Measurements from ENCODE around the gene SYNE1.

The SYNE1 gene

GRCh38 chr6:152277826-152278329 is 359.3 kb downstream of the SYNE1 start:
- Mint-ChIP-seq H3K4me3 (peak overlapping the region; percentile 57), H3K27me3 (no peaks in the 10 kb centered on the region), H3K9me3 (no peaks in the 10 kb centered on the region), H3K4me1 (peaks cover 14% of the 10 kb centered on the region), H3K27ac (ENCODE audit: low read depth) (peak overlapping the region; percentile 92), H3K36me3 (ENCODE audit: insufficient read depth) (peaks cover 50% of the 10 kb centered on the region)
- ATAC-seq (replicated peaks; ENCODE audit: extremely low read depth, poor library complexity, severe bottlenecking) (peak; percentile 43), DNase-seq (ENCODE audit: low spot score in 2 of 2) (no peak)

DNA sequence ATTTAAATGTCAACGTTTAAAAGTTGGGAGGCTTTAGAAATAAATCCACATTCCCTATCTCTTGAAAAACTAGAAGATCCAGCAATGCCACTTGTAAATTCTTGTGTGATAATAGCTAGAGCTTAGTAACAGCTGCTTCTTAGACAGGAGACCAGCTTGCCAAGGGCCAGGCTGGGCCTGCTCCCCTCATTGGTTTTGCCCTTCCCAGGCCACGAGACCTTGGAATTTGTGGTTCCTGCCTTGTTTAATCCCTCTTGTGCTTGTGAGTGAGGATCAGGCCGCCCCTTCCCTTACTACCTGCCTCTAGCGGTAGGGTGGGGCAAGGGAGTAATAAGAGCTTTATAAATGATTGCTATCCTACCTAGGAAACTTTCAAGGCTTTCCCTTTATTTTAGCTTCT is 363.5 kb downstream of the SYNE1 start:
- H3K27me3 Mint-ChIP-seq, result no peaks in the 10 kb centered on the region
- peaks cover 9% of the 10 kb centered on the region for H3K4me1 Mint-ChIP-seq
- H3K36me3 Mint-ChIP-seq (ENCODE audit: insufficient read depth), result peaks cover 57% of the 10 kb centered on the region
- H3K4me3 Mint-ChIP-seq, result no peak overlapping the region
- H3K9me3 Mint-ChIP-seq, result no peaks in the 10 kb centered on the region
- H3K27ac Mint-ChIP-seq (ENCODE audit: low read depth), result no peak overlapping the region
- DNase-seq (ENCODE audit: low spot score in 2 of 2) (no peak), ATAC-seq (replicated peaks; ENCODE audit: extremely low read depth, poor library complexity, severe bottlenecking) (no peak)

GRCh38 chr6:152273002-152273401 is 364.2 kb downstream of the SYNE1 start:
- ATAC-seq (replicated peaks; ENCODE audit: extremely low read depth, poor library complexity, severe bottlenecking) (no peak), DNase-seq (ENCODE audit: low spot score in 2 of 2) (no peak)
- Mint-ChIP-seq H3K4me1 (peaks cover 6% of the 10 kb centered on the region), H3K4me3 (no peak overlapping the region), H3K27ac (ENCODE audit: low read depth) (no peak overlapping the region), H3K9me3 (no peaks in the 10 kb centered on the region), H3K27me3 (no peaks in the 10 kb centered on the region), H3K36me3 (ENCODE audit: insufficient read depth) (peaks cover 58% of the 10 kb centered on the region)

DNA sequence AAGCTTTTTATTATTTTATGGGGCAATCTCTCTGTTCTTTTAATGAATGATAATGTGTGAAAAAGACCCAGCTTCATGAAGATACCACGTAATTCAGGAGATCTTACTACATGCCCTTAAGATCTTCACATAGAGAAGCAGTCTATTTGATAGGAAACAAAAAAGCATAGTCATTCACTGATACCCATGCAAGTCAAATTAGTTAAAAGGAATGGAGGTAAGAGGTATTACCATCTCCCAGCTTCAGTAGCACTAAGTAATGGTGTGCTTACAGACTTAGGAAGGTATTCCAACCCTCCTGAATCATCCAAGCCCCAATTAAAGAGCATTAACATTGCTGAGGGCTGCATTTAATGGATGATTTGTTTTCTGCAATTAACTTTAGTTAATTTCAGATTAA is 364.7 kb downstream of the SYNE1 start:
- Mint-ChIP-seq H3K27me3 (no peaks in the 10 kb centered on the region), H3K4me1 (peaks cover under 1% of the 10 kb centered on the region), H3K36me3 (ENCODE audit: insufficient read depth) (peaks cover 58% of the 10 kb centered on the region), H3K4me3 (no peak overlapping the region), H3K9me3 (no peaks in the 10 kb centered on the region), H3K27ac (ENCODE audit: low read depth) (no peak overlapping the region)
- ATAC-seq (replicated peaks; ENCODE audit: extremely low read depth, poor library complexity, severe bottlenecking), result no peak
- DNase-seq (ENCODE audit: low spot score in 2 of 2), result no peak

DNA sequence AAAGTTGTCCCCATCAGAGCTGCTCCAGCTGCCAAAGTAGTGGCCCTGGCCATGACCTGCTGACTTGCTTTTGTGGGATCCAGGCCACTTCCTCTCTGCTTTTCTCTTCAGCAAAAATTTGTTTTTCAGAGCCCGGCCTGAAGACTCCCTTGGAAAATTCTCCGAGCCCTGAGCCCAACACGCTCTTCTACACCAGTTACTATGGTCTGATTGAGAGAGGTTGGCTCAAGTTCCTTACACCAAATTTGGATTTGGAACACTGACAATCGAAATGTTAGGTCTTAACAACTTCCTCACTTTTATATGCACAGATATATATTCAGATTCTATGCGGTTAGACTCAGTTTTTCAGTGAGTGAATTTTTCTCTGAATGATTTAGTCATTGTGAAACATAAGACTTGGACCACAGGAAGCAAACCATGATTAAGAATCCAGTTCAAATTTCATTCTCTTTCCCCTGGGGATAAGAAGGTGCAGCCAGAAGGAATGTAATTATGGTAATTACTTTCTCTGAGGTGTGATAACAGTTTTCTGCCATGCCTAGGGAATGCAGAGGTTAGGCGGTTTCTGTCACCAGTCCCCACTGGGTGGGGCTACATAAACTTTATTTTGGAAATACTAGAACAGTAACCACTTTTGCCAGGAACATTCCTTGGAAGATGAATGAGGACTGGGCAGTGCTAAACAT is 365.2 kb downstream of the SYNE1 start:
- Mint-ChIP-seq H3K27me3 (no peaks in the 10 kb centered on the region), H3K9me3 (no peaks in the 10 kb centered on the region), H3K4me1 (no peaks in the 10 kb centered on the region), H3K27ac (ENCODE audit: low read depth) (no peak overlapping the region), H3K36me3 (ENCODE audit: insufficient read depth) (peaks cover 58% of the 10 kb centered on the region), H3K4me3 (no peak overlapping the region)
- DNase-seq (ENCODE audit: low spot score in 2 of 2) (no peak), ATAC-seq (replicated peaks; ENCODE audit: extremely low read depth, poor library complexity, severe bottlenecking) (no peak)

DNA sequence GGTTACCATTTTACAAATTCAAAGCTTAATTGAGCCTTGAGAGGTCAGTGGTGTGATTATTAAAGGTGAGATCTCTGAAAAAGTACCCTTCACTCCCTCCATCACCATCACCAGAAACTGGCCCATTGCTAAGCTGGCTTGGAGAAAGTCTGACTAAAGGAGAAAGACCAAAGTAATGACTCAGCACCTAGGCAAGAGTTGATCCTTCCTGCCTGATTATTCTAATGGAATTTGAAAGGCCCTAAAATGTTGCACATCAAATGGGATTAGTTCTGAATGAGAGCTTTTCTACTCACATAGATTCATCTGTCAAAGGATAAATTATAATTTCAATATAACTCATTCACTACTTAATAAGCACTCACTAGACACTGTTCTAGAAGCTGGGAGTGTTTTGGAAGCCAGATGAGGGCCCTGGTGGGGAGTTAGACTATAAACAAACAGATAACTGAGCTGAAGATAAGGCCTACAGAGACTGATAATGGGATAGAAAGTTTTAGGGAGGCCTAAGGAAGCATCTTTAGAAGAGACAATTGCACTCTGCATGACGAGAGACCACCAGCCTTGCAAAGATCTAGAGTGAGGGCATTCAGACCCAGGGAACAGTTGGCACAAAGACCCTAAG is 366.7 kb downstream of the SYNE1 start:
- H3K4me1 Mint-ChIP-seq, result no peaks in the 10 kb centered on the region
- H3K4me3 Mint-ChIP-seq, result no peak overlapping the region
- H3K36me3 Mint-ChIP-seq (ENCODE audit: insufficient read depth), result peaks cover 46% of the 10 kb centered on the region
- no peaks in the 10 kb centered on the region for H3K9me3 Mint-ChIP-seq
- ATAC-seq (replicated peaks; ENCODE audit: extremely low read depth, poor library complexity, severe bottlenecking) (no peak), DNase-seq (ENCODE audit: low spot score in 2 of 2) (no peak)
- no peaks in the 10 kb centered on the region for H3K27me3 Mint-ChIP-seq
- H3K27ac Mint-ChIP-seq (ENCODE audit: low read depth), result no peak overlapping the region

- Mint-ChIP-seq H3K27ac (ENCODE audit: low read depth) (no peak overlapping the region), H3K4me1 (no peaks in the 10 kb centered on the region), H3K9me3 (no peaks in the 10 kb centered on the region), H3K4me3 (no peak overlapping the region), H3K27me3 (no peaks in the 10 kb centered on the region), H3K36me3 (ENCODE audit: insufficient read depth) (peaks cover 46% of the 10 kb centered on the region)
- no peak for DNase-seq (ENCODE audit: low spot score in 2 of 2)
- no peak for ATAC-seq (replicated peaks; ENCODE audit: extremely low read depth, poor library complexity, severe bottlenecking)
These were observed 368.2 kb downstream of the SYNE1 start for GRCh38 chr6:152268846-152269442.

DNA sequence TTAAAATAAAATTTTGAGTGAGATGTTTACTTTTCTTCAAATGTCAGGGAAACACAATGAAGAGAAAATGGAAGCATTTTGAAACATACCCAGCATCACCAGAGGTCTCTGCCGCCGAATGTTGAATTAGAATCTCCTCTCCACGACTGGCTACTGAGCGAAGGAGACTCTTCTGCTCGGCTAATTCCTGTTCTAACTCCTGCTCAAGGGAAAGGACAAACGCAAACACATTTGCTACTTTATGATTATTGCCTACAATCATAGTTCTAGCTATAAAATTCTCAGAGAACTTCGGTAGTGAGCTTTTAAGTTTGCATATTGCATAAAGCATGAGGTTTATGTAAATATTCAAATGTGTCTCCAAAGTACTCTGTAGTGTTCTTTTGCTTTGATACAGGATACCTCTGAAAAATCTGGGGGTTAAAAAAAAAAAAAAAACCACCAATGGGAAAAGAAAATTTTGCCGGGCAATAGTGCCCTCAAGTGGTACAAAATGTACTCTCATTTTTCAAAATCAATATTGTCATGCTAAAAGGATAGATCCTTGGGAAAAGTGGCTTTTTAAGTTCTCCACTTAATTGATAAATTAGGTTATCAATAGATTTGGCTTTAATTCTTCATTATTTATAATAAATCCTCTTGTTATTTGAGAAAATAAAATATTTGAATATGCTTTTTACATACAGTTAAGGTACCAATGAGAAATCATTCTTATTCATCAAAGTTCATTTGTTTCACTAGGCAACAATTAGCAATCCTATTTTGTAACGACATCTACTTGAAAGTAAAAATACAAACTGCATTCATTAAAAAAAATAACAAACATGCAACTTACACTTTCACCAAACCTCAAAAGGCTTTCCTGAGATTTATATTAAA is 369.0 kb downstream of the SYNE1 start:
- DNase-seq (ENCODE audit: low spot score in 2 of 2), result no peak
- no peak overlapping the region for H3K27ac Mint-ChIP-seq (ENCODE audit: low read depth)
- H3K36me3 Mint-ChIP-seq (ENCODE audit: insufficient read depth), result peaks cover 47% of the 10 kb centered on the region
- no peak for ATAC-seq (replicated peaks; ENCODE audit: extremely low read depth, poor library complexity, severe bottlenecking)
- H3K9me3 Mint-ChIP-seq, result peaks cover under 1% of the 10 kb centered on the region
- no peaks in the 10 kb centered on the region for H3K27me3 Mint-ChIP-seq
- peaks cover under 1% of the 10 kb centered on the region for H3K4me1 Mint-ChIP-seq
- H3K4me3 Mint-ChIP-seq, result no peak overlapping the region

DNA sequence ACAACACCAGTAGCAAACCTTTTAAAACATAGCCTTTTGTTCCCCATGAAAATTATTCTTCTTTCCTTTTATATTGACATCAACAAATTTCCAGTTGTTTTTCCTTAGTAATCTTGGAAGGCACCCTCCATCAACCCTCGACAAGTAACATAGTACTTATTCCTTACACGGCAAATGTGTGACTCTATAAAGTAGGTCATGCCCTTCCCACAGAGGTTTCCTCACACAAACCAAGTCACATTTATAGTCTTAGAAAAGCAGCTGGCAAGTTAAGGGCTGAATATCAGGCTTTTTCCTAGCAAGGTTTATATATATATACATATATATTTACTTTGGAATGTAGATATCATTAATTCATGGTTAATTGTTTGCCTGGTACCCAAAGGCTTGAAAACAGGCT is 371.5 kb downstream of the SYNE1 start:
- Mint-ChIP-seq H3K4me3 (no peak overlapping the region), H3K36me3 (ENCODE audit: insufficient read depth) (peaks cover 44% of the 10 kb centered on the region)

DNA sequence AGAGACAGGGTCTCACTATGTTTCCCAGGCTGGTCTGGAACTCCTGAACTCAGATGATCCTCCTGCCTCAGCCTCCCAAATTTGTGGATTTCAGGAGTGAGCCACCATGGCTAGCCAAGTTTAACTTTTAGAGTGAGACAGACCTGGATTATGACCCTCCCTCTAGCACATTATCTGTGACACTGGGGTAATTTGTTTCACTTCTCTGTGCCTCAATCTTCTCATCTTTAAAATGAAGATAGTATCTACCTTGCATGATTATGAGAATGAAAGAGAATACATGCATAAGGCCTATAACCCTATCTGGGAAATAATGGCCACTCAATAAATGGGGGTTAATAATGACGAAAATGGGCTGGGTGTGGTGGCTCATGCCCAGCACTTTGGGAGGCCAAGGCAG is 373.6 kb downstream of the SYNE1 start:
- H3K27ac Mint-ChIP-seq (ENCODE audit: low read depth), result no peak overlapping the region
- DNase-seq (ENCODE audit: low spot score in 2 of 2), result no peak
- no peaks in the 10 kb centered on the region for H3K27me3 Mint-ChIP-seq
- peaks cover 11% of the 10 kb centered on the region for H3K9me3 Mint-ChIP-seq
- H3K4me3 Mint-ChIP-seq, result no peak overlapping the region
- peaks cover 5% of the 10 kb centered on the region for H3K4me1 Mint-ChIP-seq
- peaks cover 49% of the 10 kb centered on the region for H3K36me3 Mint-ChIP-seq (ENCODE audit: insufficient read depth)
- ATAC-seq (replicated peaks; ENCODE audit: extremely low read depth, poor library complexity, severe bottlenecking), result no peak

More for the DNA sequence above, 371.5 kb downstream of the SYNE1 start:
- peaks cover 5% of the 10 kb centered on the region for H3K4me1 Mint-ChIP-seq
- DNase-seq (ENCODE audit: low spot score in 2 of 2) (no peak), ATAC-seq (replicated peaks; ENCODE audit: extremely low read depth, poor library complexity, severe bottlenecking) (no peak)
- peak overlapping the region; percentile 8 for H3K27ac Mint-ChIP-seq (ENCODE audit: low read depth)
- no peaks in the 10 kb centered on the region for H3K27me3 Mint-ChIP-seq
- peaks cover 11% of the 10 kb centered on the region for H3K9me3 Mint-ChIP-seq

DNA sequence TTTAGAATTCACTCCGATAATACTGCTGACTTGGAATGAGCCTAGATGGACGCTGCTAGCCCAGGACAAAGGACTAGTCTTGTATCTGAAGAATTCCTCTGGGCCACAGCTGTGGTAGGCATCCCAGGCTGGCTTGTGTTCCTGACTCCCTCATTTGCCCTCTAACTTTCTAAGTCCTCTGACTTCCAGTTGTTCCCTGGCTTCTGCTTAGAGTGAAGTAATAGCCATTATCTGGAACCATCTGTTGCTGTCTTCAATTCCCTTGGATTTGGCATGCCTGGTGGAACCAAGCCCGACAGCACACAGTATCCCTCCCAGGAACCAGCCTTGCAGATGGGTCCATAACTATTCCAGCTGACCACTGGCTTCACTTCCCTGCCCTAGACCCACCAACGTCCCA is 376.0 kb downstream of the SYNE1 start:
- no peak for DNase-seq (ENCODE audit: low spot score in 2 of 2)
- Mint-ChIP-seq H3K36me3 (ENCODE audit: insufficient read depth) (peaks cover 50% of the 10 kb centered on the region), H3K4me1 (peaks cover 5% of the 10 kb centered on the region), H3K9me3 (peaks cover 11% of the 10 kb centered on the region), H3K27ac (ENCODE audit: low read depth) (no peak overlapping the region), H3K27me3 (no peaks in the 10 kb centered on the region), H3K4me3 (no peak overlapping the region)
- no peak for ATAC-seq (replicated peaks; ENCODE audit: extremely low read depth, poor library complexity, severe bottlenecking)

GRCh38 chr6:152259234-152259633 is 377.9 kb downstream of the SYNE1 start:
- H3K4me3 Mint-ChIP-seq, result no peak overlapping the region
- peaks cover 11% of the 10 kb centered on the region for H3K9me3 Mint-ChIP-seq
- ATAC-seq (replicated peaks; ENCODE audit: extremely low read depth, poor library complexity, severe bottlenecking) (no peak), DNase-seq (ENCODE audit: low spot score in 2 of 2) (no peak)
- H3K27me3 Mint-ChIP-seq, result no peaks in the 10 kb centered on the region
- no peak overlapping the region for H3K27ac Mint-ChIP-seq (ENCODE audit: low read depth)
- peaks cover 58% of the 10 kb centered on the region for H3K36me3 Mint-ChIP-seq (ENCODE audit: insufficient read depth)
- peaks cover 5% of the 10 kb centered on the region for H3K4me1 Mint-ChIP-seq

Data from central memory CD8-positive, alpha-beta T cell (primary cell).